HG03066 (cell line): ENCODE results near the gene SMAD7.

Source experiments
- ATAC-seq: cut with Tn5 transposase; IDR thresholded peaks from one replicate; pipeline ENCODE4 v1.9.1; 2021; ENCODE audit warnings: low read depth; ENCODE audit not compliant: unreplicated experiment

Gene SMAD7

GRCh38 chr18:48962252-48962993 lies 11.7 kb upstream of the SMAD7 start:
- no peak for ATAC-seq

DNA sequence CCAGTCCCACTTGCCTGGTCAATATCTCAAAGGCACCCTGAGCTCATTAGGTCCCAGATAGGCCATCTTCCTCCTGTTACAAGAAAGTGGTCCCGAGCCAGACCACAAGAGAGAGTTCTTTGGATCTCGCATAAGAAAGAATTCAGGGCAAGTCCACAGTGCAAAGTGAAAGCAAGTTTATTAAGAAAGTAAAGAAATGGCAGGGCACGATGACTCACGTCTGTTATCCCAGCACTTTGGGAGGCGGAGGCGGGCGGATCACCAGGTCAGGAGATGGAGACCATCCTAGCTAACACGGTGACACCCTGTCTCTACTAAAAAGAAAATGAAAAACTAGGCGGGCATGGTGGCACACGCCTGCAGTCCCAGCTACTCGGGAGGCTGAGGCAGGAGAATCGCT lies 10.8 kb upstream of the SMAD7 start:
- ATAC-seq = no peak

DNA sequence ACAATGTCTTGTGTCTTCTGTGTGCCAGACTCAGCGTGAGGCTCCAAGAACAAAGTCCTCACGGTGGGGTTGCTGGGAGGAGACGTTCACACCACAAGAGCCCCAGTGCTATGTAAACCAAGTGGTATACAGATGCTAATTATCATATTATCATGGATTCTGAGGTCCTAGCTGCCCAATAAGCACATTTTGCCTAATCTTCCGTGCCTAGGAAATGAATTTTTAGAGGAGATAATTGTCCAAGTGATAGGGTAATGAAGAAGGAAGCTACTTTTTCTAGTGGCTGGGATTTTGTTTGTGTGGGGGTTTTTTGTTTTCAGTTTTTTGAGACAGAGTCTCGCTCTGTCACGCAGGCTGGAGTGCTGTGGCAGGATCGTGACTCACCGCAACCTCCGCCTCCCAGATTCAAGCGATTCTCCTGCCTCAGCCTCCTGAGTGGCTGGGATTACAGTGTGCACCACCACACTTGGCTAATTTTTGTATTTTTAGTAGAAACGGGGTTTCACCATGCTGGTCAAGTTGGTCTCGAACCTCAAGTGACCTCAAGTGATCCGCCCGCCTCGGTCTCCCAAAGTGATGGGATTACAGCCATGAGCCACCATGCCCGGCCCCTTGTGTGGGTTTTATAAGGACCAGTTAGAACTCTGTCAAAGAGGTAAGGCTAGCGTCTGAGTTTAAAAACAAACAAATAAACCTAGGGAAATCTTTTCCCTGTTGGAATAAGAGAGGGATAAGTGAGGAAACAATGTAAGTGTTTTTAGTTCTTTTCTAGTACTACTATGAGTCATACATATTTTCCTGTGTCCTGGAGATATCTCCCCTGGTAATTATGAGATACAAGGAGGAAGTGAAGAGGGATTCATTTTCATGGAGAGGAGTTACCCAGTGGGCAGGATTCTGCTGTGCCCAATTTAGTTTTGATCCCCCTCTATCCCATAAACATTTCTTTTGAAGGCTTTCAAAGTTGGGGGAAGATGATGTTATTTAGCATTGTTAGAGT lies 9.5 kb upstream of the SMAD7 start:
- ATAC-seq = no peak

- no peak for ATAC-seq
Measured at GRCh38 chr18:48959551-48959920, 8.8 kb upstream of the SMAD7 start.

- ATAC-seq = no peak
Measured at GRCh38 chr18:48958951-48959350, 8.2 kb upstream of the SMAD7 start.

GRCh38 chr18:48957616-48958015 lies 6.9 kb upstream of the SMAD7 start:
- no peak for ATAC-seq

GRCh38 chr18:48957136-48957535 lies 6.4 kb upstream of the SMAD7 start:
- ATAC-seq = no peak

GRCh38 chr18:48956356-48956755 lies 5.6 kb upstream of the SMAD7 start:
- no peak for ATAC-seq

DNA sequence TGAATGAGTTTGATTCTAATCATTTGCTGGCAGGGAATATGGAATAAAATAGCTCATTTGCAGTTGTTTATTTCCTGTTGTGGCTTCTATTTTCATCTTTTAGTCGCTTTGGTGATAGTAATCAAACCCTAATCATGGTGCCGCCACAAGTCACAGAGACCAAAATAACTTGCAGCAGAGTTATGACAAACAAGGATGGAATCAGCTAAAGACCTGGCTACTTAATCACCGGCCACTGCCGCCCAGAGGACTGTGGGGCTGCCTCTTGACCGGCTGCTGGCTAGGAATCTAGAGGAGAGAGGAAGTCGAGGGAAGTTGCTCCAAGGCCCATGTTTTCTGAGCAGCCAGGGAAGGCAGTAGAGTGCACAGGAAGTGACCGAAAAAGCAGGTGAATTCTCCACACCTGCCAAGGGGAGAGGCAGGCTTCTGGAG lies 5.1 kb upstream of the SMAD7 start:
- no peak for ATAC-seq

DNA sequence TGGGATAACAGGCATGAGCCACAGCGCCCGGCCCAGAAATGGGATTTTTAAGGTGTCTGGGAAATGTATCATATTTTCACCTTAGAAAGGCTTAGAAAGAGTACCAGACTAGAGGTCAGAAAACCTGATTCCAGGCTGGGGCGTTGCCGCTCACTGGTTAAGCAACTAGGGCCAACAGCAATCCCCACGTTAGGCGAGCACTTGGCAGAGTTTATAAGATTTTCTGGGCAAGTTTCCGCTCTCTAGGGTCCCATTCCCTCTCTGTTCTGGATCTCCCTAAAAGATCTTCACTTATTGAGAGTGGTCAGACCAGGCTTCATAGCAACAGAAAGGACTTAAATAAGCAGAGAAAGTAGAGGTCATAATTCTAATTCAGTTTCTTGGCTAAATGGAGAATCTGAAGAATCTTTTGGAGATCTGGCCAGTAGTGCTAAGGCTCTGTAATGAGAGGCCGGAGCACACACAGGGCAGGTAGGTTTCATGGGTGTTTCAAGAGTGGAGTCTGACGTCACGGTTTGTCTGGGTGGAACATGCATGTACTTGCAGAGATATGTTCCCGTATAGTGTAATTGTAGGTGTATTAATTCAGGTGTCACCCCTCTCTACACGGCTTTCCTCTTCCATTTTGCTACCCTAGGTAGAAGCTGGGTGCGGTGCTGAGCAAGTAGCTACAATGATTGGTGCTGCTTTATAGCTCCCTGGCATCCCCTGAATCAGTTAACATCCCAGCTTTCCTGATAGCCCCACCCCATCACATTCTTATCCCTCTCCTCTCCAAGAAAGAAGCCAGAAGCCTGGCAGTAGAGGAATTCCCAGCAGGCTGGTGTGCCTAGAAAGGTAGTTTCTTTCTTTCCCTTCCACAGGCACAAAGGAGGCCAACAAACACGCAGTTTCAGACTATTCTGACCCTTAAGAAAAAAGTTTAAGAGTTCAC lies 4.4 kb upstream of the SMAD7 start:
- ATAC-seq = no peak

- no peak for ATAC-seq
Measured at GRCh38 chr18:48953104-48953706, 2.4 kb upstream of the SMAD7 start.

DNA sequence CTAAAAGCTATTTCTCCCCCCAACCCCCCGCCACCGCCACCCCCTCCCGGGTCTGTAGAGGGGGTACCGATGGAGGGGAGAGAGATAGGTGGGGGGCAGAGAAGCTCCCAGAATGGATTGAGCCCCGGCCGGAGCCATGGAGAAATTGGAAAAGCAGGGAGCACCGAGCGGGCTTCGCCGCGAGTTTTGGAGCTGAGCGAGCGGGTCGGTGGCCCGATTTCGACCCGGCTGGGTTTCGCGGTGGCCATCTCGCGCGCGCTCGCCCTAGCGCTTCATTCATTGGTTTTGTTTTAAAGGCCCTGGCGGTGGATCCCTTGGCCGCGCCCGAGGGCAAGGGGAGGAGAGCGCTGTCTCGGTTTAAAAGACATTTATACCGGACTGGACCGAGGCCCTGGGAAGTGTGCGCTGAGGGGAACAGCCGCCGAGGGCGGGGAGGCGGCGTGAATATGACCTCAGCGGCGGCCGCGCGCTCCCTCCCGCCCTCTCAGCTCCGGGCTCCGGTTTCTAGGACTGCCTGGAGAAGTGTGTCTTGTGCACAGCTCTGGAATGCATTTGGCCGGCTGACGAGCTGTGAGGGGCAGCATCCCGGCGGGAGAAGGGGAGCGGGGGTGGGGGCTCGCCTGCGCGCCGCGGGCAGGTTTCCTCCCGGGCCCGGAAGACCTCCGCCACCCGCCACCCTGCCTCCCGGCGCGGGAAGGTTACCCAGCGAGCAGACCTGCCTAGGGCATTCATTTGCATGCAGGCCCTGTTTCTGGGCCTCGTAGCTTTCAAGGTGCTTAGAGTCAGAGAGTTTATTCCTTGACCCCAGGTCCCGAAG lies 1.7 kb upstream of the SMAD7 start:
- ATAC-seq = peak; percentile 29

DNA sequence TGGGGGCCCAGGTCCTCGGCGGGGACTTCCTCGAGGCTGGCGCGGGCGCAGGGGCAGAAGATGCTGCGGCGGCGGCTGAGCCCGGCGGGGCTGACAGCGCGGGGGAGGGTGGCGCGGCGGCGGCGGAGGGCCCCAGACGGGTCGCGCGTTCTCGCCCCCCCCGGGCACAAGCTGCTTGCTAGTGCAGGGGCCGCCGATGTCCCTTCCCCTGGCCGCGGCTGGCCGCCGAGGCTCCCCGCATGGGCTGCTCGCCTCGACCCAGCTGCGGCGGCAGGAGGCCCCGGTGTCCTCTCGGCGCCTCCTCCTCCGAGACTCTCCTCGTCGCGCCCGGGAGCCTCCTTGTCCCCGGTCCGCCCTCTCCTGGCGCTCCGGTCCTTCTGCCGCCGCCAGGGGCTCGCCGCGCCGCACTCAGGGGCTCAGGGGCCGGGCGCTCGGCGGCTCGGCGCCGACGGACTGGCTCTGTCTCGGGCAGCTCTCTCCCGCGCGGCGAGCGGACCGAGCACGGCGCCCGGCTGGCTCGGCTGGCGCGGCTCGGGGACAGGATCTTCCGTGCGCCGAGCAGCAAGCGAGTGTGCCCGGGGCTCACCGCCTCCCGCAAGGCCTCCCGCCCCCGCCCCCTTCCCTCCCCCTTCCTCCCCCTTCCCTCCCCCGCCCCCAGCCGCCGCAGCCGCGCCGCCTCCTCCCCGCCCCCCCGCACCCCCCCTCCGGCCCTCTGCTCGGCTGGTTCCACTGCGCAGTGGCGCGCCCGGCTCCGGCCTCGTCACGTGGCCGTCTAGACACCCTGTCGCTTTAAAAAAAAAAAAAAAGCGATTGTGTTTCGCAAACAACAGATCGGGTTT lies 902 bp upstream of the SMAD7 start:
- peak; percentile 34 for ATAC-seq

DNA sequence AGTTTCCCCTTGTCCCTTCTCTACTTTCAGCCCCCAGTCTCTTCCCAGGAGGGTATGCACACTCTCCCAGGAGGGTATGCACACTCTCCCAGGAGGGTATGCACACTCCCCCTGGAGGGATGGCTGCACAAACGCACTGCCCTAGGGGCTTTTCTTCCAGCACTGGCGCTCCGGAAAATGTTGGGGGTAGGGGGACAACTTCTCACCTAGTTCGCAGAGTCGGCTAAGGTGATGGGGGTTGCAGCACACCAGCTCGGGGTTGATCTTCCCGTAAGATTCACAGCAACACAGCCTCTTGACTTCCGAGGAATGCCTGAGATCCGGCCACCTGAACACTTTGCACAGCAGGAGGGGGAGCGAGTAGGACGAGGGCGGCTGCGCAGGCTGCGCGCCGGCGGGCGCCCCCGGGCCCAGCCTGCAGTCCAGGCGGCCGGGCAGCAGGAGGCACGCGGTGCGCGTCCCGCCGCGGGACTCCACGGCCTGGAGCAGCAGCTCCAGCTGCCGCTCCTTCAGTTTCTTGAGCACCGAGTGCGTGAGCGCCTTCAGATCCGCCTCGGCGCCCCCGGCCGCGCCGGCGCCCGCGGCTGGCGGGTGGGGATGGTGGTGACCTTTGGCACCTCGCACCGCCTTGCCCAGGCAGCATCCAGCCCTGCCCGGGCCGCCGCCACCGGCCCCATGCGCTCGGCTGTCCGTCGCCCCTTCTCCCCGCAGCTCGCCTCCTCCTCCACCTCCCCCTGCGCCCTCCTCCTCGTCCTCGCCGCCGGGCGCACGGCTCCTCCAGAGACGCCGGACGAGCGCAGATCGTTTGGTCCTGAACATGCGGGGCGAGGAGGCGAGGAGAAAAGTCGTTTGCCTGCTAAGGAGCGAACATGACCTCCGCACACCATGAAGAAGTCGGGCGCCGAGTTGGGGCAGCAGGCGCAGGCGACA lies 894 bp downstream of the SMAD7 start:
- ATAC-seq = no peak

DNA sequence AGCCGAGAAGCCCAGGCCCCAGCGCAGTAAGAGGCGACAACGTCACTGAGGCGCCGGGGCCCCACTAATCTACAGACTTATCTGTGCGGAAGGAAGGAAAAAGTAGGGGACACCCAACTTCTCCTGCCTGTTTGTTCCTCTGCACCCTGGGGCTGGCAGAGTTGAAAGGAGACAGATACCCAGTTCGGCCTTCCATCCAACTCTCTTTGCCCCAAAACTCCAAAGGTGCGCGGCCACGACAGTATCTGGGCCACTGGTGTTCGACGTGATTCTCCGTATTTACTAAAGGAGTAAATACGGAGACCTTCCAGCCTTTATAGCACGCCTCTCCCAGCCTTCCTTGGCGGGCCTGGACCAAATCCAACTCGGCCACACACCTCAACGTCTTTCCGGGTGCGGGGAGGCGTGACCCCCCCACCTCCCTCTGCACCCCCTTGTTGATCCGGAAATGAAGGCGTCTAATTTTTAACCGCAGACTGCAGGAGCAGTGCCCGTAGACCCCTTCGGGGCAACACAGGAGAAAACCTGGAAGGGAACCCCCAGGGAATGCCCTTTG lies 1.6 kb downstream of the SMAD7 start:
- ATAC-seq = no peak

- no peak for ATAC-seq
Measured at GRCh38 chr18:48948112-48949049, 2.4 kb downstream of the SMAD7 start.
